ENCODE results near the gene WDR89.
"Not testable (repeated sequence)": the region's sequence is repeated elsewhere in the genome, so short reads cannot be mapped to it uniquely, and the experiment has no call there.

DNA sequence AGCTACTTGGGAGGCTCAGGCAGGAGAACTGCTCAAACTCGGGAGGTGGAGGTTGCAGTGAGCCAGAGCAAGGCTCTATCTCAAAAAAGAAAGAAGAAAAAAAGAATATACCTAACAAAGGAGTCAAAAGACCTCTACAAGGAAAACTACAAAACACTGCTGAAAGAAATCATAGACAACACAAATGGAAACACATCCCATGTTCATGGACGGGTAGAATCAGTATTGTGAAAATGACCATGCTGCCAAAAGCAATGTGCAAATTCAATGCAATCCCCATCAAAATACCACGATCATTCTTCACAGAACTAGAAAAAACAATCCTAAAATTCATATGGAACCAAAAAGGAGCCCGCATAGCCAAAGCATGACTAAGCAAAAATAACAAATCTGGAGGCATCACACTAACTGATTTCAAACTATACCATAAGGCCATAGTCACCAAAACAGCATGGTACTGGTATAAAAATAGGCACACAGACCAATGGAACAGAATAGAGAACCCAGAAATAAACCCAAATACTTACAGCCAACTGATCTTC is 5.5 kb downstream of the WDR89 start:
- not testable (repeated sequence) for TF ChIP-seq ZNF274 (IDR thresholded peaks at IDR 0.05; ENCODE audit: low read depth, low read length); YY1 (IDR thresholded peaks at IDR 0.05; ENCODE audit: insufficient read depth, insufficient read length)

All from NT2/D1 (cell line).